Smooth muscle cell (in vitro differentiated cells): ENCODE data around the gene CDKN2AIP. TPM values are rescaled to one million over a fixed set of nuclear protein-coding genes. Genes with fewer than 3 reads are reported as not detected.

ENCODE experiments used
- DNase-seq: peaks from one replicate; lab custom pipeline; 2025; ENCODE audit not compliant: unreplicated experiment; lab: John Stamatoyannopoulos, UW
- H2AFZ ChIP-seq: fragments of 200-600 bp; sonication (generic); 2 replicates; pipeline ENCODE4 v1.6.0; 2016; ENCODE audit warnings: antibody characterized with exemption, low read depth, mild to moderate bottlenecking
- H3F3A ChIP-seq: fragments of 200-600 bp; sonication (generic); 2 replicates; pipeline ENCODE4 v1.6.0; 2017; ENCODE audit warnings: antibody characterized with exemption, low read depth
- H3K27ac ChIP-seq: fragments of 200-600 bp; sonication (generic); 2 replicates; pipeline ENCODE4 v1.5.1; 2016; ENCODE audit warnings: low read depth, mild to moderate bottlenecking
- H3K27me3 ChIP-seq: fragments of 200-600 bp; sonication (generic); 2 replicates; pipeline ENCODE4 v1.6.1; 2016; ENCODE audit warnings: low read depth, mild to moderate bottlenecking
- H3K36me3 ChIP-seq: fragments of 200-600 bp; sonication (generic); 2 replicates; pipeline ENCODE4 v1.5.1; 2016; ENCODE audit warnings: low read depth
- H3K4me1 ChIP-seq: fragments of 200-600 bp; sonication (generic); 2 replicates; pipeline ENCODE4 v1.5.1; 2016; ENCODE audit warnings: low read depth
- H3K4me2 ChIP-seq: fragments of 200-600 bp; sonication (generic); 2 replicates; pipeline ENCODE4 v1.6.0; 2016; ENCODE audit warnings: mild to moderate bottlenecking
- H3K4me3 ChIP-seq: fragments of 200-600 bp; sonication (generic); 2 replicates; pipeline ENCODE4 v1.5.1; 2016; ENCODE audit warnings: mild to moderate bottlenecking
- H3K79me2 ChIP-seq: fragments of 200-600 bp; sonication (generic); 2 replicates; pipeline ENCODE4 v1.6.0; 2016; ENCODE audit warnings: low read depth, mild to moderate bottlenecking
- H3K9ac ChIP-seq: fragments of 200-600 bp; sonication (generic); 2 replicates; pipeline ENCODE4 v1.6.0; 2016; ENCODE audit warnings: low read depth
- H3K9me3 ChIP-seq: fragments of 200-600 bp; sonication (generic); replicated peaks from 2 replicates; pipeline ENCODE4 v1.5.1; 2016; ENCODE audit warnings: low read depth
- H4K20me1 ChIP-seq: fragments of 200-600 bp; sonication (generic); 2 replicates; pipeline ENCODE4 v1.6.0; 2016; ENCODE audit warnings: low read depth
- WGBS: methylation state at CpG from one replicate; pipeline ENCODE4 v1.1.7; 2016; ENCODE audit warnings: low lambda C conversion rate; 5-methylcytosine and 5-hydroxymethylcytosine counted together
- polyA plus RNA-seq: library from polyadenylated mRNA; unstranded; fragments of >200 nt; fragmentation: Nextera tagmentation; extraction: Ambion mirVana; gene quantifications from 2 replicates; pipeline ENCODE4 v1.2.1, GENCODE V29; 2016
- total RNA-seq: library from RNA; depleted of rRNA; stranded (reverse); fragments of >200 nt; gene quantifications from 2 replicates; pipeline ENCODE4 v1.2.3, GENCODE V29; 2014
- TF ChIP-seq, protein P1 (sequence below): fragments of 200-600 bp; sonication (generic); IDR thresholded peaks from 2 replicates; pipeline ENCODE4 v1.5.1; 2017; ENCODE audit warnings: borderline replicate concordance, mild to moderate bottlenecking, antibody characterized with exemption; ENCODE audit not compliant: insufficient read depth, poor library complexity, severe bottlenecking

Gene CDKN2AIP
- total and polyA plus RNA-seq, 2 experiments from 2014 or later = 13.0 to 27.2 TPM

DNA sequence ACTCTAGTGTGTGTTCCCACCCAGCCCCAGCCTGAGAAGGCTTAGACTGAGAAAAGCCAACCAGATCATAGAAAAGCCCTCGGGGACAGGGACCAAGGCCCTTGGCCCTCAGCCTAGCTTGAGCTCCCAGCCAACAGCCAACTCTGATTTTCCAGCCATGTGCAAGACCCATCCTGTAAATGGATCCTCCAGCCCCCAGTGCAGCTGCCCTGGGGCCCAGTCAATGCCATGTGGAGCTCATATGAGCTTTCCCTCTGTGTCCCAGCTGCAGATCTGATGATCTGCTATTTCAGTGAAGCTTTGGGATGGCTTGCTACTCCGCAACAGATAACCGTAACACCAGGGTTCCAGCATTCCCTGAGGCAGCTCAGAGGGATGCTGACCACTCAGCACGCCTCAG lies 40.5 kb upstream of the CDKN2AIP start:
- TF ChIP-seq, protein P1, sequence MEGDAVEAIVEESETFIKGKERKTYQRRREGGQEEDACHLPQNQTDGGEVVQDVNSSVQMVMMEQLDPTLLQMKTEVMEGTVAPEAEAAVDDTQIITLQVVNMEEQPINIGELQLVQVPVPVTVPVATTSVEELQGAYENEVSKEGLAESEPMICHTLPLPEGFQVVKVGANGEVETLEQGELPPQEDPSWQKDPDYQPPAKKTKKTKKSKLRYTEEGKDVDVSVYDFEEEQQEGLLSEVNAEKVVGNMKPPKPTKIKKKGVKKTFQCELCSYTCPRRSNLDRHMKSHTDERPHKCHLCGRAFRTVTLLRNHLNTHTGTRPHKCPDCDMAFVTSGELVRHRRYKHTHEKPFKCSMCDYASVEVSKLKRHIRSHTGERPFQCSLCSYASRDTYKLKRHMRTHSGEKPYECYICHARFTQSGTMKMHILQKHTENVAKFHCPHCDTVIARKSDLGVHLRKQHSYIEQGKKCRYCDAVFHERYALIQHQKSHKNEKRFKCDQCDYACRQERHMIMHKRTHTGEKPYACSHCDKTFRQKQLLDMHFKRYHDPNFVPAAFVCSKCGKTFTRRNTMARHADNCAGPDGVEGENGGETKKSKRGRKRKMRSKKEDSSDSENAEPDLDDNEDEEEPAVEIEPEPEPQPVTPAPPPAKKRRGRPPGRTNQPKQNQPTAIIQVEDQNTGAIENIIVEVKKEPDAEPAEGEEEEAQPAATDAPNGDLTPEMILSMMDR = no peak
- Histone ChIP-seq H3K4me3 (no peak overlapping the region), H3K9me3 (no peaks in the 10 kb centered on the region), H3K27me3 (no peaks in the 10 kb centered on the region), H3K79me2 (no peaks in the 10 kb centered on the region), H4K20me1 (no peaks in the 10 kb centered on the region), H3K4me1 (no peaks in the 10 kb centered on the region), H3F3A (no peaks in the 10 kb centered on the region), H3K36me3 (no peaks in the 10 kb centered on the region), H3K4me2 (no peak overlapping the region), H2AFZ (no peak overlapping the region), H3K9ac (no peak overlapping the region), H3K27ac (no peak overlapping the region)
- 89% methylated on average over 4 of the region's 4 CpGs for WGBS
- DNase-seq = no peak

- no peak overlapping the region for H2AFZ ChIP-seq
- H3K9me3 ChIP-seq = no peaks in the 10 kb centered on the region
- H4K20me1 ChIP-seq = no peaks in the 10 kb centered on the region
- no peak overlapping the region for H3K4me3 ChIP-seq
- no peaks in the 10 kb centered on the region for H3K36me3 ChIP-seq
- H3K27me3 ChIP-seq = no peaks in the 10 kb centered on the region
- no peak overlapping the region for H3K27ac ChIP-seq
- no peaks in the 10 kb centered on the region for H3F3A ChIP-seq
- H3K9ac ChIP-seq = no peak overlapping the region
- 91% methylated on average over 11 of the region's 11 CpGs for WGBS
- no peak overlapping the region for H3K4me2 ChIP-seq
- no peaks in the 10 kb centered on the region for H3K4me1 ChIP-seq
- TF ChIP-seq, protein P1 = no peak
- no peak for DNase-seq
- H3K79me2 ChIP-seq = no peaks in the 10 kb centered on the region
Observed at GRCh38 chr4:183405303-183405702, 39.1 kb upstream of the CDKN2AIP start.

DNA sequence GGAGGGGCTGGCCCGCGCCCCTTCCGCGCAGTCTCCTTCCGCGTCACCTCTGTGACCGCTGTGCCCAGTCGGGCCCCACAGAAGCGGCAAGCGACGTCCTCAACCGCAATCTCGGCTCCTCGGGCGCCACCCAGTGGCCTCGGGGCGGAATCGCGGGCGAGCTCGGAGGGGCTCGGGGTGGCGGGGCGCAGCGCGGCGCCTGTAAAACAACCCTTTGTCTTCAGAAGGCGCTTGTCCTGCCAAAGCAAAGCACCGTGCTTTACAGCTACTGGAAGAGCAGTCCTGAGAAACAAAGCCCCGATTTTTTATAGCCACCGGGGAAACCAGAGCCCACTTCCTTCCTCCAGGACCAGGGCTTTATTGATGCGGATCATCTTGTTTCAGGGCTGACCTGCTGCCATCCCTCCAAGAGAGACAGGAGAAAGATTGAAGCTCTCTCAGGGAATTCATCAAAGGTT lies 37.3 kb upstream of the CDKN2AIP start:
- Histone ChIP-seq H4K20me1 (no peaks in the 10 kb centered on the region), H3K27ac (no peak overlapping the region)

More for the DNA sequence above, 37.3 kb upstream of the CDKN2AIP start:
- Histone ChIP-seq H3K4me3 (peak overlapping the region; percentile 66), H3K9ac (peak overlapping the region; percentile 67), H3K9me3 (no peaks in the 10 kb centered on the region), H2AFZ (peak overlapping the region; percentile 99), H3K4me1 (no peaks in the 10 kb centered on the region), H3K36me3 (no peaks in the 10 kb centered on the region), H3F3A (no peaks in the 10 kb centered on the region), H3K27me3 (no peaks in the 10 kb centered on the region), H3K79me2 (no peaks in the 10 kb centered on the region), H3K4me2 (peak overlapping the region; percentile 95)
- peak; percentile 64 for DNase-seq
- WGBS = 2% methylated on average over 31 of the region's 32 CpGs
- TF ChIP-seq, protein P1 = peak; percentile 96
